ENCODE data around the gene PNPT1.

GRCh38 chr2:55636831-55637230 is 56.8 kb downstream of the PNPT1 start:
- TF ChIP-seq POLR2A (IDR thresholded peaks at IDR 0.05) (no peak), CTCF (IDR thresholded peaks at IDR 0.05) (no peak), EP300 (IDR thresholded peaks at IDR 0.05) (no peak)
